Erythroblast (primary cell): Measurements from ENCODE around the gene HS2ST1.

Experiments
- DNase-seq, 2 experiments: peaks; one replicate each; lab custom pipeline; 2025; lab: John Stamatoyannopoulos, UW
- GATA1 ChIP-seq: IDR thresholded peaks from 2 replicates; pipeline ENCODE4 v1.6.1; 2011; ENCODE audit warnings: low read depth, mild to moderate bottlenecking, control low read depth, low read length, moderate library complexity
- POLR2A ChIP-seq: IDR thresholded peaks from 2 replicates; pipeline ENCODE4 v1.6.1; 2011; ENCODE audit warnings: mild to moderate bottlenecking, low read length

HS2ST1 gene

DNA sequence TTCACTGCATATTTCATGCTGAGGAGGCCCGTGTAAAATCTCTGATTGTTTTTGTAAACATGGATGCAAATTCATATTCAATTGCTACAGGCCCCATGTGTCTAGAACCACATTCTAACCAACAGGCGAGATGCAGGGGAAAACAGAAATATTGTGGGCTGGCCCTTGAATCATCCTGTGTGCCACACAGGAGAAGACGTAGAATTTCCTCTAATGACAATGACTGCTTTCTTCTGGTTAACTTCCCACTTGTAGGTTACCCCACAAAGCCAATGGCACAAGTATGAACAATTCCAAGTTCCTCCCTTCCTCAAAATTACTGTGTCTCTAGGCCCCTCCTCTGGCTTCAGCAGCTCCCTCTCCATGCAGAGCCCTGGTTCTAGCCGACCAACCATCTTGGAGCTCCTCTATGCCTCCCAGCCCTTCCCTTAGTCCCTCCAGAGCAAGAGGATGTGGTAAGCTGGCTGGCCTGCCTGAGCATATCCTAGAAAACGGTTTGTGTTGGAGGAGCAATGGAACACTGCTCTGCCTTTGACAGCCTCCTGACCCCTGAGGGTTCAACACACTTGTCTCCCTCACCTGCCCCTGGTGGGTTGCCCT is 205.2 kb downstream of the HS2ST1 start:
- DNase-seq, result no peak
- no peak for TF ChIP-seq GATA1
- TF ChIP-seq POLR2A, result no peak

GRCh38 chr1:87120779-87121178 is 206.3 kb downstream of the HS2ST1 start:
- peak; percentile 15 to 22 for DNase-seq

DNA sequence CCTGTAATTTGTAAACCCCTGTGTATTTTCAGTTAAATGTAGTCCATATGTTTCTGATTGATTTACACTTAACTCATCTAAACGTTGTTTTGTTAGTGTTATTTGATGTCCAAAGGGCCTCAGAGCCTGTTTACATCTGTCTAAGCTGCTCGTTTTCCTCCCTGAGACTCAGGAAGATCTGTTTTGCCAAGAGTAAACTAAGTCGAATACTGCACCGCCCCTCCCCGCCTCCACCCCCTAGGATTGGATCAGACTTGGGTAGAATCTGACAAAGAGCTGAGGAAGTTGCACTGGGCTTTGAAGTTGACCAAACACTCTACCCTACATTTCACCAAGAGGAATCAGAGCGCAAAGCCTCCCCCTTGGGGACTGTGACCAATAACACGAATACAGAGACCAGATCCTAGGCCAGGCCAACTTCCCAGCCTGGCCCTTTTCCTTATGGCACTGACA is 207.3 kb downstream of the HS2ST1 start:
- TF ChIP-seq POLR2A (no peak), GATA1 (no peak)
- DNase-seq, result no peak

More at GRCh38 chr1:87120779-87121178, 206.3 kb downstream of the HS2ST1 start:
- TF ChIP-seq GATA1 (no peak), POLR2A (no peak)

DNA sequence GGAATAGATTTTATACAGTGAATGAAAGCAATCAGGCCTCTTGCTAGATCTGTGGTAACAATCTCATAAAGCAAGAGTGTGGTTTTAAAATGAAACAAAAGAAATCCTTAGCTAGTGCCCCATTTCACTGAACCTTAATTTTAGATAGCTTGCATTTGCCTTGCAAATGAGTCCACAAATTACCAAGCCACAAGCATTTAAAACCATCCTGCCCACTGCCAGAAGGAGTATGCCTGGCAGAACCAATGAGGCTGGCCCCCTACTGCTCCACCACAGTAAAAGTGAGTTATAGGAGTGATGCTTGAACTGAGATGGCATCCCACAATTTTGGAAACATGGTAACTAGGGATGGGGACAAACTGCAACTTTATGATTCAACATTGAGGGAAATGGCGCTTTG is 207.8 kb downstream of the HS2ST1 start:
- TF ChIP-seq GATA1, result no peak
- TF ChIP-seq POLR2A, result no peak
- no peak for DNase-seq

- no peak for DNase-seq
- TF ChIP-seq GATA1, result no peak
These were observed 209.2 kb downstream of the HS2ST1 start for GRCh38 chr1:87123610-87124009.

DNA sequence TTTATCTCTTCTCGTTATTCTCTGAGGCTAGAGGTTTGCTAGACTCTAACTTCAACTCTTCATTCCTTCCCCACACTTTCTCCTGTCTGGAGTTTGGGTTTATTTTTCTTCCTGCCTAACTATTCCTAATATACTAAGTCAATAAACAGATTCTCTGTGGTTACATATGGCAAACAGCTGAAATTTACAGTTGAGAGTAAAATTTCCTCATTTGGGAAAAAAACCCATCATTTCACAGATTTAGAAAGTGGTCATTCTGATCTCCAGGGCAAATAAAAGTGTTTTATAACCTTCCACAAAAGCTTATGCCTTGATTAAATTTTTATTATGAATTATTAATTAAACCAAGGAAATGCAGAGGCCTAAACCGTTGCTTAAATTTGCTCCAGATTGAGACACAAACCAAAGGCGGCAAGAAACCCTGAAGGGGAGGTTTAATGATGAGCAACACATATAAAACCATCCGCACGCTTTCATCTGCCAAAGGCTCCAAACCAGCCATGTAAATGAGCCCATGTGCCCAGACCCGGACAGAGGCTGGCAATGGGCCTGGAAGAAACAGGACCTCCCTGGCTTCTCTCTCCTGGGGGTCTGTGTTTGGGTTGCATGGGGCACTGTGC is 212.6 kb downstream of the HS2ST1 start:
- TF ChIP-seq GATA1, result no peak
- no peak for TF ChIP-seq POLR2A
- no peak for DNase-seq

- TF ChIP-seq GATA1 (no peak), POLR2A (no peak)
- DNase-seq, result no peak
These were observed 213.1 kb downstream of the HS2ST1 start for GRCh38 chr1:87127581-87127980.

DNA sequence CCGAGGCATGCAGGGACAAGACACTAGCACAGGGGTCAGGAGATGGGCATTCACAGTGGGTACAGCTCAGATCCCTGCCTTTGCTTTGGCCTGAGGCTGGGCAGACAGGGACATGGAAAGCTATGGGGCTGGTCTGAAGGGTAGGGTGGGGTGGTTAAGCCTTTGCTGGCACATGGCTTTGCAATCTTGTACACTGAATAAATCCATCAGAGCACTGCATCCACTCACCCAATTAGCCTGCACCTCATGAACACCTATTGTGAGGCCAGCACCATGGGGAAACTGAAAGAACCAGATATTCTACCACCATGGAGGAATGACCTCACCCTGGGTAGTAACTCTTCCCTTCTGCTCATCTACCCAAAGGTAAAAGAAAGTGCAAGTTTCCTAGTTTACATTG is 214.6 kb downstream of the HS2ST1 start:
- no peak for DNase-seq
- TF ChIP-seq POLR2A (no peak), GATA1 (no peak)

- TF ChIP-seq GATA1 (no peak), POLR2A (no peak)
- peak; percentile 28 to 31 for DNase-seq
These were observed 215.2 kb downstream of the HS2ST1 start for GRCh38 chr1:87129606-87130005.

- TF ChIP-seq GATA1 (no peak), POLR2A (no peak)
These were observed 216.0 kb downstream of the HS2ST1 start for GRCh38 chr1:87130438-87130837.

DNA sequence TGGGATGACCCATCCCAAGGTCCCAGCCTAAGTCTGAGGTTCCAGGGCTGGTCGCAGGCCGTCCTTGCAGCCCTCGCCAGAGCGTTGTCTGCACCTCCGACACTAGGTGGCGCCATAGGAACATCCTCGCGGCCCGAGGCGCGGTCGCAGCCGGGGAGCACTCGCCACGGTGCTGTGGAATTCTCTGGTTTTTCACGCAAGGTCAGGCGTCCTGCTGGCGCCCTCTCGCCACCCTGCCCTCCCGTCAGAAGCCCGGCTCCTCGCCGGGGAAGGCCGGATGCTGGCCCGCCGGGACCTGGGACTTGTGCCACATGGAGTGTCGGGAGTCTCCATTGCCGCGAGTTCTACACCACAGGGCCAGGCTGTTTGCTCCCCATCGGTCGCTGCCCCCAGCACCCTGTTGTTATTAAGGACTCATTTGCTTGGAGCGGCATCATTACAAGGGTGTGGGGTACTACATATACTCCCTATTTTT is 217.4 kb downstream of the HS2ST1 start:
- TF ChIP-seq POLR2A (no peak), GATA1 (no peak)
- peak; percentile 83 to 89 for DNase-seq

More at GRCh38 chr1:87130438-87130837, 216.0 kb downstream of the HS2ST1 start:
- DNase-seq, result peak; percentile 36 to 73

GRCh38 chr1:87132284-87132870 is 217.9 kb downstream of the HS2ST1 start:
- TF ChIP-seq GATA1, result no peak
- TF ChIP-seq POLR2A, result no peak
- no peak for DNase-seq

- no peak for TF ChIP-seq POLR2A
- no peak for TF ChIP-seq GATA1
- DNase-seq, result no peak
These were observed 219.6 kb downstream of the HS2ST1 start for GRCh38 chr1:87134061-87134460.

- no peak for DNase-seq
- TF ChIP-seq POLR2A, result no peak
- no peak for TF ChIP-seq GATA1
These were observed 220.3 kb downstream of the HS2ST1 start for GRCh38 chr1:87134625-87135328.
